Measurements from ENCODE around the gene LRR1.

Gene LRR1, protein sequence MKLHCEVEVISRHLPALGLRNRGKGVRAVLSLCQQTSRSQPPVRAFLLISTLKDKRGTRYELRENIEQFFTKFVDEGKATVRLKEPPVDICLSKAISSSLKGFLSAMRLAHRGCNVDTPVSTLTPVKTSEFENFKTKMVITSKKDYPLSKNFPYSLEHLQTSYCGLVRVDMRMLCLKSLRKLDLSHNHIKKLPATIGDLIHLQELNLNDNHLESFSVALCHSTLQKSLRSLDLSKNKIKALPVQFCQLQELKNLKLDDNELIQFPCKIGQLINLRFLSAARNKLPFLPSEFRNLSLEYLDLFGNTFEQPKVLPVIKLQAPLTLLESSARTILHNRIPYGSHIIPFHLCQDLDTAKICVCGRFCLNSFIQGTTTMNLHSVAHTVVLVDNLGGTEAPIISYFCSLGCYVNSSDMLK

DNA sequence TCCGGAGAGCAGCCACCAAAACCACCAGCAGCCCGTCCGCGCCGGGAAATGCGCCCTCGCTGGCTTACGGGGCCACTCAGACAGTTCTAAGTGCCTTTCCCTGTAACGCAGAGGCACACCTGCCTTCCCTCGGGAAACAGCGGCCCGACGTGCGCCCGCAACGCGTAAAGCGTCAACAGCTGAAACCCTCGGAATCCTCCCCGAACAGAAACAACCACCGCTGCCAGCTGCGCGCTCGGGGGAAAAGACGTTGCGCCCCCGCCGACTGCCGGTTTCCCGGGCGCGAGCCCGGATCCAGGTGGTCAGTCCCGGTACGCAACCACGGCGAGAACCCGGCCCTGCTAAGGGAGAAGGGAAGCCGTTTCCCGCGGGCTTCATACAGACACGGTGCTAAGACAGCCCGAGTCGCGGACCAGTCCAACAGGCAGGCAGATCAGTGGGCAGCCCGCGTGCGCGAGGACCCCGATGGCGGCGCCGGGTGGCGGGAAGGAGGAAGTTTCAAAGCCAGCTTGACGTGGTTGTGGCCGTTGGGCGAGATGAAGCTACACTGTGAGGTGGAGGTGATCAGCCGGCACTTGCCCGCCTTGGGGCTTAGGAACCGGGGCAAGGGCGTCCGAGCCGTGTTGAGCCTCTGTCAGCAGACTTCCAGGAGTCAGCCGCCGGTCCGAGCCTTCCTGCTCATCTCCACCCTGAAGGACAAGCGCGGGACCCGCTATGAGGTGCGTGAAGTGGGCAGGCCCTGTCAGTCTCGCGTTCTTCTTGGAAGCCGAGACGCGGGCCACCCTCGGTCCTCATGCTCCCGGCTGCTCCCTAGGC is at the start of gene LRR1:
Gene LRR1 (plus strand): TSS at position 456 of the 816 bp plus-strand sequence. CDS start 81 bp downstream, at position 537.
- DNase-seq (ENCODE audit: low read depth): no peak
- TF ChIP-seq CTCF (conservative IDR thresholded peaks at IDR 0.05; ENCODE audit: low read depth, low read length): no peak
- H3K4me3 ChIP-seq (ENCODE audit: low read length): peak within 1 kb of the TSS; percentile 70

- TF ChIP-seq CTCF (conservative IDR thresholded peaks at IDR 0.05; ENCODE audit: low read depth, low read length): no peak
- no peak overlapping the region for H3K4me3 ChIP-seq (ENCODE audit: low read length)
Observed at GRCh38 chr14:49549446-49549845, 49.3 kb upstream of the LRR1 start.

GRCh38 chr14:49549881-49550280 is 48.9 kb upstream of the LRR1 start:
- TF ChIP-seq CTCF (conservative IDR thresholded peaks at IDR 0.05; ENCODE audit: low read depth, low read length): no peak
- H3K4me3 ChIP-seq (ENCODE audit: low read length): no peak overlapping the region
- no peak for DNase-seq (ENCODE audit: low read depth)

More at GRCh38 chr14:49549446-49549845, 49.3 kb upstream of the LRR1 start:
- no peak for DNase-seq (ENCODE audit: low read depth)

GRCh38 chr14:49550286-49551184 is 48.2 kb upstream of the LRR1 start:
- TF ChIP-seq CTCF (conservative IDR thresholded peaks at IDR 0.05; ENCODE audit: low read depth, low read length): peak; percentile 54
- DNase-seq (ENCODE audit: low read depth): no peak
- no peak overlapping the region for H3K4me3 ChIP-seq (ENCODE audit: low read length)

DNA sequence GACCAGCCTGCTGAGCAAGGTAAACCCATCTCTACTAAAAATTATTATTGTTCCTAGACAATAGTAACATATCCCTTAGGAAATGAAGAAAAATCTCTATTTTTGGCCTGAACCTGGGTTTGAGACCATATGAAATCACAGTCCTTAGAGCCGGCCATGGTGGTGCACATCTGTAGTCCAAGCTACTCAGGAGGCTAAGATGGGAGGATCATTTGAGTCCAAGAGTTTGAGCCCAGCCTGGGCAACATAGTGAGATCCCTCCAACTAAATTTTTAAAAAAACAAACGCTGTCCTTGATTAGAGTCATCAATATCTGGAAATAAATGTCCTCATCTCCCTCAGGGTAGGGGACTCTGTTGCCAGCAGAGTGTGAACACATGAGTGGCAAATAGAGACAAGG is 47.2 kb upstream of the LRR1 start:
- DNase-seq (ENCODE audit: low read depth): no peak
- no peak for TF ChIP-seq CTCF (conservative IDR thresholded peaks at IDR 0.05; ENCODE audit: low read depth, low read length)
- H3K4me3 ChIP-seq (ENCODE audit: low read length): no peak overlapping the region

DNA sequence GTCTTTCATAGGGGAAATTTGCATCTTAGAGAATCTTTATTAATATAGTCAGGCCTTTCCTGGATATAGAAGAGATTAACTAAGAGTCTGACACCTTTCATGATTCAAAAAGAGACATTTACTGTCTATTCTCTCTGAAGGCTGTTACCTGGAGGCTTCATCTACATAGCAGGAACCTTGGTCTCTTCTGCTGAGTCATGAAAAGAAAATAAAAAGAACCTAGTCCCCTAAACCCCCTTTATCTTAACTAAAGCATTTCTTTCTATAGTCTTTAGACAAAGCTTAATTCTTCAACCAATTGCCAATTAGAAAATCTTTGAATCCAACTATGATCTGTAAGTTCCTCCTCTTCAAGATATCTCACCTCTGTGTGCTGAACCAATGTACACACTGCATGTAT is 45.6 kb upstream of the LRR1 start:
- no peak for DNase-seq (ENCODE audit: low read depth)
- H3K4me3 ChIP-seq (ENCODE audit: low read length): no peak overlapping the region
- no peak for TF ChIP-seq CTCF (conservative IDR thresholded peaks at IDR 0.05; ENCODE audit: low read depth, low read length)
